Neural cell (in vitro differentiated cells): ENCODE measurements around the gene NASP. TPM values are rescaled to one million over a fixed set of nuclear protein-coding genes. Genes with fewer than 3 reads are reported as not detected.

Experiments used
- H2AFZ ChIP-seq: fragments of 200-600, 300-800 bp; sonication (generic), shearing (Covaris generic); 2 replicates; pipeline ENCODE4 v1.6.0; 2014; ENCODE audit warnings: low read depth, mild to moderate bottlenecking, antibody characterized with exemption, low read length, moderate library complexity
- H3F3A ChIP-seq: fragments of 200-600 bp; shearing (Covaris generic); 2 replicates; pipeline ENCODE4 v1.6.1; 2016; ENCODE audit warnings: mild to moderate bottlenecking, moderate library complexity, mixed read lengths, antibody characterized with exemption, low read length; ENCODE audit not compliant: insufficient read depth, poor library complexity, severe bottlenecking
- H3K27ac ChIP-seq: fragments of 200-600, 300-800 bp; sonication (generic), shearing (Covaris generic); 2 replicates; pipeline ENCODE4 v1.5.1; 2014; ENCODE audit warnings: mild to moderate bottlenecking, low read length, moderate library complexity
- H3K27me3 ChIP-seq: fragments of 300-800, 200-600 bp; sonication (generic), shearing (Covaris generic); 2 replicates; pipeline ENCODE4 v1.6.0; 2014; ENCODE audit warnings: mild to moderate bottlenecking, low read depth, low read length, moderate library complexity; ENCODE audit not compliant: insufficient read depth
- H3K36me3 ChIP-seq: fragments of 300-800, 200-600 bp; sonication (generic), shearing (Covaris generic); 2 replicates; pipeline ENCODE4 v1.5.1; 2014; ENCODE audit warnings: mild to moderate bottlenecking, antibody characterized with exemption, low read length, moderate library complexity; ENCODE audit not compliant: insufficient read depth
- H3K4me2 ChIP-seq: fragments of 300-800, 200-600 bp; sonication (generic), shearing (Covaris generic); 2 replicates; pipeline ENCODE4 v1.6.0; 2014; ENCODE audit warnings: mild to moderate bottlenecking, low read length
- H3K4me3 ChIP-seq: fragments of 300-800, 200-600 bp; sonication (generic), shearing (Covaris generic); 2 replicates; pipeline ENCODE4 v1.5.1; 2014; ENCODE audit warnings: mild to moderate bottlenecking, low read length, moderate library complexity
- H3K79me2 ChIP-seq: fragments of 200-600 bp; shearing (Covaris generic); replicated peaks from 2 replicates; pipeline ENCODE4 v1.6.0; 2014; ENCODE audit warnings: mild to moderate bottlenecking, low read length, moderate library complexity; ENCODE audit not compliant: insufficient read depth
- H3K9ac ChIP-seq: fragments of 300-800, 200-600 bp; sonication (generic), shearing (Covaris generic); 2 replicates; pipeline ENCODE4 v1.6.1; 2016; ENCODE audit warnings: mild to moderate bottlenecking, low read length, mixed read lengths
- H3K9me2 ChIP-seq: fragments of 200-600 bp; shearing (Covaris generic); 2 replicates; pipeline ENCODE4 v1.6.1; 2016; ENCODE audit warnings: mild to moderate bottlenecking, low read length, mixed read lengths; ENCODE audit not compliant: insufficient read depth
- H3K9me3 ChIP-seq: fragments of 200-600, 300-800 bp; sonication (generic), shearing (Covaris generic); 2 replicates; pipeline ENCODE4 v1.6.1; 2016; ENCODE audit warnings: mild to moderate bottlenecking, mixed run types, low read length, moderate library complexity, mixed read lengths
- H4K20me1 ChIP-seq: fragments of 200-600 bp; shearing (Covaris generic); 2 replicates; pipeline ENCODE4 v1.6.1; 2016; ENCODE audit warnings: mild to moderate bottlenecking, mixed run types; ENCODE audit not compliant: insufficient read depth
- EP300 ChIP-seq: fragments of 450-650 bp; conservative IDR thresholded peaks from 2 replicates; pipeline ENCODE4 v1.6.1; 2014; ENCODE audit warnings: antibody characterized with exemption, mild to moderate bottlenecking, moderate library complexity; ENCODE audit not compliant: poor library complexity, severe bottlenecking
- EZH2 ChIP-seq: fragments of 200-600, 300-800 bp; shearing (Covaris generic), sonication (generic); IDR thresholded peaks from 2 replicates; pipeline ENCODE4 v1.6.1; 2014; ENCODE audit warnings: antibody characterized with exemption, low read length, borderline replicate concordance, mild to moderate bottlenecking; ENCODE audit not compliant: insufficient read depth, poor library complexity, severe bottlenecking
- MXI1 ChIP-seq: fragments of 450-650 bp; conservative IDR thresholded peaks from 2 replicates; pipeline ENCODE4 v1.6.1; 2014; ENCODE audit warnings: antibody characterized with exemption, mild to moderate bottlenecking; ENCODE audit not compliant: poor library complexity, severe bottlenecking
- POLR2AphosphoS5 ChIP-seq: IDR thresholded peaks from 2 replicates; pipeline ENCODE4 v1.6.1; 2012
- RAD21 ChIP-seq: fragments of 450-650 bp; conservative IDR thresholded peaks from 2 replicates; pipeline ENCODE4 v1.6.1; 2014; ENCODE audit warnings: antibody characterized with exemption, mild to moderate bottlenecking, moderate library complexity
- SMC3 ChIP-seq: fragments of 450-650 bp; conservative IDR thresholded peaks from 2 replicates; pipeline ENCODE4 v1.6.1; 2014; ENCODE audit warnings: antibody characterized with exemption, mild to moderate bottlenecking, moderate library complexity; ENCODE audit not compliant: poor library complexity
- TAF1 ChIP-seq: IDR thresholded peaks from 2 replicates; pipeline ENCODE4 v1.6.1; 2012; ENCODE audit warnings: low read depth
- polyA plus RNA-seq: library from polyadenylated mRNA; depleted of rRNA; stranded (reverse); fragments of >200 nt; gene quantifications from 2 replicates; pipeline ENCODE4 v1.2.3, GENCODE V29; 2014
- TF ChIP-seq, protein P1 (sequence below): fragments of 450-650 bp; IDR thresholded peaks from 2 replicates; pipeline ENCODE4 v1.5.1; 2014; ENCODE audit warnings: antibody characterized with exemption, mild to moderate bottlenecking, moderate library complexity; ENCODE audit not compliant: poor library complexity, severe bottlenecking
- TF ChIP-seq, protein P2 (sequence below): IDR thresholded peaks from 2 replicates; pipeline ENCODE4 v1.6.1; 2012; ENCODE audit warnings: borderline replicate concordance

NASP gene
- polyA plus RNA-seq, 1 donor from 2014 or later, result 177 TPM

DNA sequence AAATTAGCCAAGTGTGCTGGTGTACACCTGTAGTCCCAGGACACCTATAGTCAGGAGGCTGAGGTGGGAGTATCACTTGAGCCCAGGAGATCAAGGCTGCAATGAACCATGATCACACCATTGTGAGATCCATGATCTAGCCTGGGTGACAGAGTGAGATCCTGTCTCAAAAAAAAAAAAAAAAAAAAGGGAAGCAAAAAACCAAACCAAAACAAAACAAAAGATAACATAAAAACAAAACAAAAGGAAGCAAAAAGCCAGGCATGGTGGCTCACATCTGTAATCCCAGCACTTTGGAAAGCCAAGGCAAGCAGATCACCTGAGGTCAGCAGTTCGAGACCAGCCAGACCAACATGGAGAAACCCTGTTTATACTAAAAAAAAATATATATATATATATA, 42.6 kb upstream of the NASP start:
- no peak overlapping the region for H3K4me2 ChIP-seq
- H3K9me2 ChIP-seq, result no peaks in the 10 kb centered on the region
- no peaks in the 10 kb centered on the region for H4K20me1 ChIP-seq
- H3F3A ChIP-seq, result no peaks in the 10 kb centered on the region
- no peak overlapping the region for H2AFZ ChIP-seq
- TF ChIP-seq SMC3, result no peak
- TF ChIP-seq EP300, result no peak
- TF ChIP-seq RAD21, result no peak
- TF ChIP-seq MXI1, result no peak
- TF ChIP-seq EZH2, result no peak
- TF ChIP-seq POLR2AphosphoS5, result no peak
- TF ChIP-seq, protein P1, sequence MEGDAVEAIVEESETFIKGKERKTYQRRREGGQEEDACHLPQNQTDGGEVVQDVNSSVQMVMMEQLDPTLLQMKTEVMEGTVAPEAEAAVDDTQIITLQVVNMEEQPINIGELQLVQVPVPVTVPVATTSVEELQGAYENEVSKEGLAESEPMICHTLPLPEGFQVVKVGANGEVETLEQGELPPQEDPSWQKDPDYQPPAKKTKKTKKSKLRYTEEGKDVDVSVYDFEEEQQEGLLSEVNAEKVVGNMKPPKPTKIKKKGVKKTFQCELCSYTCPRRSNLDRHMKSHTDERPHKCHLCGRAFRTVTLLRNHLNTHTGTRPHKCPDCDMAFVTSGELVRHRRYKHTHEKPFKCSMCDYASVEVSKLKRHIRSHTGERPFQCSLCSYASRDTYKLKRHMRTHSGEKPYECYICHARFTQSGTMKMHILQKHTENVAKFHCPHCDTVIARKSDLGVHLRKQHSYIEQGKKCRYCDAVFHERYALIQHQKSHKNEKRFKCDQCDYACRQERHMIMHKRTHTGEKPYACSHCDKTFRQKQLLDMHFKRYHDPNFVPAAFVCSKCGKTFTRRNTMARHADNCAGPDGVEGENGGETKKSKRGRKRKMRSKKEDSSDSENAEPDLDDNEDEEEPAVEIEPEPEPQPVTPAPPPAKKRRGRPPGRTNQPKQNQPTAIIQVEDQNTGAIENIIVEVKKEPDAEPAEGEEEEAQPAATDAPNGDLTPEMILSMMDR, result no peak
- TF ChIP-seq, protein P2, sequence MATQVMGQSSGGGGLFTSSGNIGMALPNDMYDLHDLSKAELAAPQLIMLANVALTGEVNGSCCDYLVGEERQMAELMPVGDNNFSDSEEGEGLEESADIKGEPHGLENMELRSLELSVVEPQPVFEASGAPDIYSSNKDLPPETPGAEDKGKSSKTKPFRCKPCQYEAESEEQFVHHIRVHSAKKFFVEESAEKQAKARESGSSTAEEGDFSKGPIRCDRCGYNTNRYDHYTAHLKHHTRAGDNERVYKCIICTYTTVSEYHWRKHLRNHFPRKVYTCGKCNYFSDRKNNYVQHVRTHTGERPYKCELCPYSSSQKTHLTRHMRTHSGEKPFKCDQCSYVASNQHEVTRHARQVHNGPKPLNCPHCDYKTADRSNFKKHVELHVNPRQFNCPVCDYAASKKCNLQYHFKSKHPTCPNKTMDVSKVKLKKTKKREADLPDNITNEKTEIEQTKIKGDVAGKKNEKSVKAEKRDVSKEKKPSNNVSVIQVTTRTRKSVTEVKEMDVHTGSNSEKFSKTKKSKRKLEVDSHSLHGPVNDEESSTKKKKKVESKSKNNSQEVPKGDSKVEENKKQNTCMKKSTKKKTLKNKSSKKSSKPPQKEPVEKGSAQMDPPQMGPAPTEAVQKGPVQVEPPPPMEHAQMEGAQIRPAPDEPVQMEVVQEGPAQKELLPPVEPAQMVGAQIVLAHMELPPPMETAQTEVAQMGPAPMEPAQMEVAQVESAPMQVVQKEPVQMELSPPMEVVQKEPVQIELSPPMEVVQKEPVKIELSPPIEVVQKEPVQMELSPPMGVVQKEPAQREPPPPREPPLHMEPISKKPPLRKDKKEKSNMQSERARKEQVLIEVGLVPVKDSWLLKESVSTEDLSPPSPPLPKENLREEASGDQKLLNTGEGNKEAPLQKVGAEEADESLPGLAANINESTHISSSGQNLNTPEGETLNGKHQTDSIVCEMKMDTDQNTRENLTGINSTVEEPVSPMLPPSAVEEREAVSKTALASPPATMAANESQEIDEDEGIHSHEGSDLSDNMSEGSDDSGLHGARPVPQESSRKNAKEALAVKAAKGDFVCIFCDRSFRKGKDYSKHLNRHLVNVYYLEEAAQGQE, result no peak
- TF ChIP-seq TAF1, result no peak
- no peaks in the 10 kb centered on the region for H3K79me2 ChIP-seq
- H3K27me3 ChIP-seq, result no peaks in the 10 kb centered on the region
- no peaks in the 10 kb centered on the region for H3K9me3 ChIP-seq
- H3K9ac ChIP-seq, result no peak overlapping the region
- no peak overlapping the region for H3K27ac ChIP-seq
- no peak overlapping the region for H3K4me3 ChIP-seq
- no peaks in the 10 kb centered on the region for H3K36me3 ChIP-seq

DNA sequence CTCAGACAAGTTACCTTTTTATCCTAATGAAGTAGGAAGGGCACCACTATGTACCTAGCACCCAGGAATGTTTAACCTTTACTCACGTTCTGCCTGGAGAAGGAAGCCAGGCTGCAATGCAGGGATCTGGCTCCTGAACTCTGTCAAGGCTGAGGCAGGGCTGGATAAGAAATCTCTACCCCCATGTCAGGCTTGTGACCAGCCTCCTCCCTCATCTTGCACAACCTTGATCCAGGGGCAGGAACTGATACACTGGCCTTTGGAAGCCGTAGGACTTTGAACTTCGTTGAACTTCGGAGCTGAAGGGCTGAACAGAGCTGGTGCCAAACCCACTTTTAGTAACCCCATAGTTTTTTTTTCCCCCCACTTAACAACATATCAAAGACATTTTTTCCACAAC, 41.2 kb upstream of the NASP start:
- TF ChIP-seq TAF1 (no peak), SMC3 (no peak), RAD21 (no peak), EP300 (no peak), EZH2 (no peak), MXI1 (no peak), POLR2AphosphoS5 (no peak)
- TF ChIP-seq, protein P1, result no peak
- TF ChIP-seq, protein P2, result no peak
- no peaks in the 10 kb centered on the region for H3K9me2 ChIP-seq
- no peaks in the 10 kb centered on the region for H3K27me3 ChIP-seq
- H2AFZ ChIP-seq, result no peak overlapping the region
- no peak overlapping the region for H3K4me3 ChIP-seq
- H3K36me3 ChIP-seq, result no peaks in the 10 kb centered on the region
- no peaks in the 10 kb centered on the region for H3K79me2 ChIP-seq
- no peaks in the 10 kb centered on the region for H4K20me1 ChIP-seq
- H3K4me2 ChIP-seq, result no peak overlapping the region
- H3K27ac ChIP-seq, result no peak overlapping the region
- H3K9me3 ChIP-seq, result no peaks in the 10 kb centered on the region
- no peak overlapping the region for H3K9ac ChIP-seq
- H3F3A ChIP-seq, result no peaks in the 10 kb centered on the region
